Measurements from ENCODE around the gene CPNE6. TPM values are rescaled to one million over a fixed set of nuclear protein-coding genes. Genes with fewer than 3 reads are reported as not detected.

Gene CPNE6
- total and polyA plus RNA-seq, 7 donors, result 0.06 TPM; not detected in 6

GRCh38 chr14:24064091-24064795 is 7.1 kb upstream of the CPNE6 start:
- WGBS, 3 donors, result 69 to 73% (median 72%) methylated on average over 7 of the region's 7 CpGs
- Histone ChIP-seq H3K4me1 (no peaks in the 10 kb centered on the region), H3K36me3 (ENCODE audit: insufficient read depth in 1 of 2, low read depth in 1 of 2) (no peaks in the 10 kb centered on the region), H3K9me3 (no peaks in the 10 kb centered on the region), H3K27me3 (ENCODE audit: insufficient read depth in 3 of 3, low read length in 2 of 3) (no peaks in the 10 kb centered on the region), H3K27ac (no peak overlapping the region), H3K4me3 (no peak overlapping the region)
- intact Hi-C loops (cut with DNase I), result no loop called here
- TF ChIP-seq CTCF (IDR thresholded peaks at IDR 0.05), result no peak
- DNase-seq (no peak), ATAC-seq (no peak)

- no peaks in the 10 kb centered on the region for H3K9me3 ChIP-seq
- no peaks in the 10 kb centered on the region for H3K36me3 ChIP-seq (ENCODE audit: insufficient read depth in 1 of 2, low read depth in 1 of 2)
- H3K4me3 ChIP-seq, result no peak overlapping the region
- intact Hi-C loops (cut with DNase I), result no loop called here
- 77 to 92% (median 85%) methylated on average over 9 to 15 of the region's 15 CpGs for WGBS, 3 donors
- ATAC-seq (no peak), DNase-seq (no peak)
- no peaks in the 10 kb centered on the region for H3K4me1 ChIP-seq
- H3K27me3 ChIP-seq (ENCODE audit: insufficient read depth in 3 of 3, low read length in 2 of 3), result no peaks in the 10 kb centered on the region
- TF ChIP-seq CTCF (IDR thresholded peaks at IDR 0.05), result no peak
- no peak overlapping the region for H3K27ac ChIP-seq
Measured at GRCh38 chr14:24064856-24065255, 6.5 kb upstream of the CPNE6 start.

GRCh38 chr14:24065408-24065807 is 6.0 kb upstream of the CPNE6 start:
- no peak overlapping the region for H3K4me3 ChIP-seq
- DNase-seq, result no peak

GRCh38 chr14:24066496-24067132 is 4.7 kb upstream of the CPNE6 start:
- DNase-seq (no peak), ATAC-seq (no peak)
- no peak for TF ChIP-seq CTCF (IDR thresholded peaks at IDR 0.05)
- Histone ChIP-seq H3K27ac (no peak overlapping the region), H3K4me1 (no peaks in the 10 kb centered on the region), H3K27me3 (ENCODE audit: insufficient read depth in 3 of 3, low read length in 2 of 3) (no peaks in the 10 kb centered on the region), H3K4me3 (no peak overlapping the region), H3K9me3 (no peaks in the 10 kb centered on the region), H3K36me3 (ENCODE audit: insufficient read depth in 1 of 2, low read depth in 1 of 2) (no peaks in the 10 kb centered on the region)
- WGBS, 3 donors, result 86 to 90% (median 90%) methylated on average over 8 of the region's 8 CpGs
- intact Hi-C loops (cut with DNase I), result no loop called here

More at GRCh38 chr14:24065408-24065807, 6.0 kb upstream of the CPNE6 start:
- Histone ChIP-seq H3K36me3 (ENCODE audit: insufficient read depth in 1 of 2, low read depth in 1 of 2) (no peaks in the 10 kb centered on the region), H3K27me3 (ENCODE audit: insufficient read depth in 3 of 3, low read length in 2 of 3) (no peaks in the 10 kb centered on the region), H3K4me1 (no peaks in the 10 kb centered on the region), H3K27ac (no peak overlapping the region), H3K9me3 (no peaks in the 10 kb centered on the region)
- WGBS, 3 donors, result 68 to 71% (median 70%) methylated on average over 8 of the region's 8 CpGs
- TF ChIP-seq CTCF (IDR thresholded peaks at IDR 0.05), result no peak
- no peak for ATAC-seq
- intact Hi-C loops (cut with DNase I), result no loop called here

Measured in psoas muscle (tissue), 8 donors.